Left forelimb (tissue), 1 donor: ENCODE results near the gene CELF4.

ENCODE experiments used
- DNase-seq: peaks from one replicate; pipeline ENCODE4 v3.0.0-alpha.2; 2018; ENCODE audit warnings: low spot score

Gene CELF4

GRCh38 chr18:37219257-37219656 lies 346.3 kb downstream of the CELF4 start:
- no peak for DNase-seq

GRCh38 chr18:37218022-37218590 lies 347.5 kb downstream of the CELF4 start:
- DNase-seq: no peak

GRCh38 chr18:37210781-37211180 lies 354.8 kb downstream of the CELF4 start:
- no peak for DNase-seq

- no peak for DNase-seq
Measured at GRCh38 chr18:37207343-37207742, 358.3 kb downstream of the CELF4 start.

- no peak for DNase-seq
Measured at GRCh38 chr18:37199741-37200140, 365.9 kb downstream of the CELF4 start.
